Measurements from ENCODE around the gene SAMD10.
"Not testable (repeated sequence)": the region's sequence is repeated elsewhere in the genome, so short reads cannot be mapped to it uniquely, and the experiment has no call there.

Gene SAMD10

DNA sequence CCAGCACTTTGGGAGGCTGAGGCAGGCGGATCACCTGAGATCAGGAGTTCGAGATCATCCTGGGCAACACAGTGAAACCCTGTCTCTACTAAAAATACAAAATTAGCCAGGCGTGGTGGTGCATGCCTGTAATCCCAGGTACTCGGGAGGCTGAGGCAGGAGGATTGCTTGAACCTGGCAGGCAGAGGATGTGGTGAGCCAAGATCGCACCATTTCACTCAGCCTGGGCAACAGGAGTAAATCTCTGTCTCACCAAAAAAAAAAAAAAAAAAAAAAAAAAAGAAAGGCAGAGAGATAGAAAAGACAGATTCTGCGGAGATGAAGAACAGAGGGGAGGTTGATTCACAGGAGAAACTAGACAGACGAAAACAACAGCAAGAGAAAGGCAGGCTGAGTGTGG lies 2.9 kb downstream of the SAMD10 start:
- DNase-seq; H3K23ac ChIP-seq (ENCODE audit: low read length); H3K36me3 ChIP-seq (ENCODE audit: control insufficient read depth, insufficient read depth, low read length); H2BK15ac ChIP-seq (replicated peaks; ENCODE audit: low read depth); H3K9ac ChIP-seq (ENCODE audit: low read length); H3K18ac ChIP-seq (ENCODE audit: low read length); H4K5ac ChIP-seq (ENCODE audit: low read length); H3K4me2 ChIP-seq (ENCODE audit: low read length); H3K27me3 ChIP-seq (ENCODE audit: insufficient read depth, low read length, poor library complexity); H2AK5ac ChIP-seq (ENCODE audit: low read length); H3K4ac ChIP-seq (ENCODE audit: low read depth, low read length); H3K4me1 ChIP-seq (ENCODE audit: control insufficient read depth, low read depth, low read length); H2BK5ac ChIP-seq (ENCODE audit: low read length); H3K56ac ChIP-seq (ENCODE audit: low read length); H3K79me1 ChIP-seq (ENCODE audit: low read length); H2BK120ac ChIP-seq (ENCODE audit: low read depth, low read length); H3K27ac ChIP-seq (ENCODE audit: low read depth, low read length); H4K8ac ChIP-seq (ENCODE audit: low read depth, low read length); H3K4me3 ChIP-seq (ENCODE audit: low read length); H3K79me2 ChIP-seq (ENCODE audit: control insufficient read depth, insufficient read depth, low read length): not testable (repeated sequence)
- no CpG with 5 or more reads among the region's 7 CpGs for WGBS (ENCODE audit: extremely low coverage, insufficient coverage, low lambda C conversion rate)

DNA sequence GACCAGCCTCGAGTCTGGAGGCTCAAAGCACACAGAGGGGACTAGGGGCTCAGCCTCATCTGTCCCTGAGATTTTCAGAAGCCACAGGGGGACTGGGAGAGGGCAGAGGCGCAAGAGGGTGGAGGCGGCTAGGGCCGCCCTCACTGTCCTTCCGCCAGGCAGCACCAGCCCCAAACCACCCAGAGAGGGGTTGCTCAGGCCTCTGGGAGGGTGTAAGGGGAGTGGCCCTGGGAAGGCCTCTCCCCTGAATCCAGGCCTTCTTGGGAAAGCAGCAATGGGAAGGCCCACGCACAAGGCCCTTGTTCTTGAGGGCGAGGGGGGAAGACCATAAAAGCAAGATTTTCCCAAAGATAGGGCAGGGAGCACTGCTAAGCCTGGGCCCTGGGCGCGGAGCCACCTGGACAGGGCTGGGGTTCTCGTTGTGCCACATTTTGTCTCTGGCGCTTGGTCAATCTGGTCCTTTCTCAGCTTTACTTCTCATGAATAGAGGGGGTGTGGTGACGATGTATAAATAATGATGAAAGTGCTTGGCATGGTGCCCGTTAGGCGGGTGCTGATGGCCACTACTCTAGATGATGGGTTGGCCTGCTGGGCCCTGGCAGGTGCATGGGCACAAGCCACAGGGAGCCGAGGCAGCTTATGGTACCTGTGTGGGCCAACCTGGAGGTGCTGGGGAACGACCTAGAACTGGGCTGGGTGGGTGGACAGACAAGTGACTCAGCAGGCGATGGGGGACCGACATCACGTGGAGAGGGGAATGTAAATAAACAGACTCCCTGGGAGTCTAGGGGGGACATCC lies 4.8 kb downstream of the SAMD10 start:
- H3K27me3 ChIP-seq (ENCODE audit: insufficient read depth, low read length, poor library complexity) = no peaks in the 10 kb centered on the region
- WGBS (ENCODE audit: extremely low coverage, insufficient coverage, low lambda C conversion rate) = no CpG with 5 or more reads among the region's 19 CpGs

DNA sequence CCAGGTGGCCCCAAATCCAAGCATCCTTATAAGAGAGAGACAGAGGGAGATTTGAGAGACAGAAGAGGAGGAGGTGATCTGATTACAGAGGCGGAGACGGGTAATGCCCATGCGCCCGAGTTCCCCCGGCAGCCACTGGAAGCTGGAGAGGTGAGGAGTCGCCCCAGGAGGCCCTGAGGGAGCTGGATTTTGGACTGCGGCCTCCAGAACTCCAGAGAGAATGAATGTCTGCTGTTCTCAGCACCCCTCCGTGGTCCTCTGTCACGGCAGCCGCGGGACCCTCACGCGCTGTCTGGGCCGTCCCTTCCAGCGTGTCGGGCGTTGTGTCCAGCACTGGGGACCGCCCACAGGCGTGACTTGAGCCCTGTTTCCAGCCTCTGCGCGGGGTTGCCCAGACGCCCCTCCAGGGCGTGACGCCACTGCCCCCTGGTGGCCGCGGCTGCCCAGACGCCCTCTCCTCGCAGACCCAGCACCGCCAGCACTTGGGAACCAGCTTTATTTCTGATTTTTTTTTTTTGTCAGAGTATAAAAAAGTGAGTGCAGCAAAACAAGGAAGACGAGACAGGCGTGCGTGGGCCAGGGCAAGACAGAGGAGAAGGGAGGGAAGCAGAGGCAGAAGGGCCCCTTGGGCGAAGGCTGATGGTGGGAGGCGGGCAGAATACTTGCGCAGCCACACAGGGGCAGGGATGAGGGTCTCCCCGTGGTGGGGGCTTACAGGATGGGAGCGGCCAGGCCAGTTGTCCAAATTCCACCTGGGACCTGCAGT lies 5.6 kb downstream of the SAMD10 start:
- Histone ChIP-seq H3K4ac (ENCODE audit: low read depth, low read length) (no peak overlapping the region), H3K9ac (ENCODE audit: low read length) (peak overlapping the region; percentile 59), H3K79me2 (ENCODE audit: control insufficient read depth, insufficient read depth, low read length) (no peaks in the 10 kb centered on the region), H3K18ac (ENCODE audit: low read length) (no peak overlapping the region), H3K27me3 (ENCODE audit: insufficient read depth, low read length, poor library complexity) (no peaks in the 10 kb centered on the region), H4K5ac (ENCODE audit: low read length) (no peak overlapping the region), H3K56ac (ENCODE audit: low read length) (peak overlapping the region; percentile 79), H3K4me1 (ENCODE audit: control insufficient read depth, low read depth, low read length) (no peaks in the 10 kb centered on the region), H3K79me1 (ENCODE audit: low read length) (no peaks in the 10 kb centered on the region), H2BK15ac (replicated peaks; ENCODE audit: low read depth) (no peak overlapping the region), H3K27ac (ENCODE audit: low read depth, low read length) (no peak overlapping the region), H3K36me3 (ENCODE audit: control insufficient read depth, insufficient read depth, low read length) (no peaks in the 10 kb centered on the region), H4K8ac (ENCODE audit: low read depth, low read length) (no peak overlapping the region), H2BK5ac (ENCODE audit: low read length) (no peak overlapping the region), H3K4me2 (ENCODE audit: low read length) (peak overlapping the region; percentile 72), H3K4me3 (ENCODE audit: low read length) (peak overlapping the region; percentile 25), H2BK120ac (ENCODE audit: low read depth, low read length) (no peak overlapping the region), H3K23ac (ENCODE audit: low read length) (no peak overlapping the region), H2AK5ac (ENCODE audit: low read length) (no peak overlapping the region)
- DNase-seq = peak; percentile 84
- WGBS (ENCODE audit: extremely low coverage, insufficient coverage, low lambda C conversion rate) = no CpG with 5 or more reads among the region's 37 CpGs

More for the DNA sequence above, 4.8 kb downstream of the SAMD10 start:
- Histone ChIP-seq H3K56ac (ENCODE audit: low read length) (no peak overlapping the region), H3K9ac (ENCODE audit: low read length) (no peak overlapping the region), H4K5ac (ENCODE audit: low read length) (no peak overlapping the region), H3K36me3 (ENCODE audit: control insufficient read depth, insufficient read depth, low read length) (no peaks in the 10 kb centered on the region), H3K79me2 (ENCODE audit: control insufficient read depth, insufficient read depth, low read length) (no peaks in the 10 kb centered on the region), H2AK5ac (ENCODE audit: low read length) (no peak overlapping the region), H3K4me3 (ENCODE audit: low read length) (no peak overlapping the region), H3K18ac (ENCODE audit: low read length) (no peak overlapping the region), H3K23ac (ENCODE audit: low read length) (no peak overlapping the region), H2BK5ac (ENCODE audit: low read length) (no peak overlapping the region), H3K4ac (ENCODE audit: low read depth, low read length) (no peak overlapping the region), H4K8ac (ENCODE audit: low read depth, low read length) (no peak overlapping the region), H3K4me1 (ENCODE audit: control insufficient read depth, low read depth, low read length) (no peaks in the 10 kb centered on the region), H3K27ac (ENCODE audit: low read depth, low read length) (no peak overlapping the region), H2BK15ac (replicated peaks; ENCODE audit: low read depth) (no peak overlapping the region), H2BK120ac (ENCODE audit: low read depth, low read length) (no peak overlapping the region), H3K4me2 (ENCODE audit: low read length) (no peak overlapping the region), H3K79me1 (ENCODE audit: low read length) (no peaks in the 10 kb centered on the region)
- DNase-seq = no peak

DNA sequence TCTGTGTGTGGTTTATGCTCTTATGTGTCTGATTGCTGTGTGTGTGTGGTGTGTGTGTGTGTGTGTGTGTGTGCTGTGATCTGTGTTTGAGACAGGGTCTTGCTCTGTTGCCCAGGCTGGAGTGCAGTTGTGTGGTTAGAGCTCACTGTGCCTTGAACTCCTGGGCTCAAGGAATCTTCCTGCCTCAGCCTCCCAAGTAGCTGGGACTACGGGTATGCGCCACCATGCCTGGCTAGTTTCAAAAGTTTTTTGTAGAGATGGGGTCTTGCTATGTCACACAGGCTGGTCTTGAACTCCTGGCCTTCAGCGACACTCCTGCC lies 6.3 kb downstream of the SAMD10 start:
- Histone ChIP-seq H3K4ac (ENCODE audit: low read depth, low read length) (no peak overlapping the region), H2BK120ac (ENCODE audit: low read depth, low read length) (no peak overlapping the region), H3K4me2 (ENCODE audit: low read length) (no peak overlapping the region), H2BK5ac (ENCODE audit: low read length) (no peak overlapping the region), H3K4me3 (ENCODE audit: low read length) (no peak overlapping the region), H3K4me1 (ENCODE audit: control insufficient read depth, low read depth, low read length) (no peaks in the 10 kb centered on the region), H2AK5ac (ENCODE audit: low read length) (no peak overlapping the region), H3K27me3 (ENCODE audit: insufficient read depth, low read length, poor library complexity) (no peaks in the 10 kb centered on the region), H3K23ac (ENCODE audit: low read length) (no peak overlapping the region), H4K5ac (ENCODE audit: low read length) (no peak overlapping the region), H3K27ac (ENCODE audit: low read depth, low read length) (no peak overlapping the region), H3K79me1 (ENCODE audit: low read length) (no peaks in the 10 kb centered on the region), H3K79me2 (ENCODE audit: control insufficient read depth, insufficient read depth, low read length) (no peaks in the 10 kb centered on the region), H3K9ac (ENCODE audit: low read length) (no peak overlapping the region), H3K36me3 (ENCODE audit: control insufficient read depth, insufficient read depth, low read length) (peaks cover under 1% of the 10 kb centered on the region), H3K18ac (ENCODE audit: low read length) (no peak overlapping the region), H2BK15ac (replicated peaks; ENCODE audit: low read depth) (no peak overlapping the region), H4K8ac (ENCODE audit: low read depth, low read length) (no peak overlapping the region), H3K56ac (ENCODE audit: low read length) (no peak overlapping the region)
- no CpG with 5 or more reads among the region's 3 CpGs for WGBS (ENCODE audit: extremely low coverage, insufficient coverage, low lambda C conversion rate)
- DNase-seq = no peak

DNA sequence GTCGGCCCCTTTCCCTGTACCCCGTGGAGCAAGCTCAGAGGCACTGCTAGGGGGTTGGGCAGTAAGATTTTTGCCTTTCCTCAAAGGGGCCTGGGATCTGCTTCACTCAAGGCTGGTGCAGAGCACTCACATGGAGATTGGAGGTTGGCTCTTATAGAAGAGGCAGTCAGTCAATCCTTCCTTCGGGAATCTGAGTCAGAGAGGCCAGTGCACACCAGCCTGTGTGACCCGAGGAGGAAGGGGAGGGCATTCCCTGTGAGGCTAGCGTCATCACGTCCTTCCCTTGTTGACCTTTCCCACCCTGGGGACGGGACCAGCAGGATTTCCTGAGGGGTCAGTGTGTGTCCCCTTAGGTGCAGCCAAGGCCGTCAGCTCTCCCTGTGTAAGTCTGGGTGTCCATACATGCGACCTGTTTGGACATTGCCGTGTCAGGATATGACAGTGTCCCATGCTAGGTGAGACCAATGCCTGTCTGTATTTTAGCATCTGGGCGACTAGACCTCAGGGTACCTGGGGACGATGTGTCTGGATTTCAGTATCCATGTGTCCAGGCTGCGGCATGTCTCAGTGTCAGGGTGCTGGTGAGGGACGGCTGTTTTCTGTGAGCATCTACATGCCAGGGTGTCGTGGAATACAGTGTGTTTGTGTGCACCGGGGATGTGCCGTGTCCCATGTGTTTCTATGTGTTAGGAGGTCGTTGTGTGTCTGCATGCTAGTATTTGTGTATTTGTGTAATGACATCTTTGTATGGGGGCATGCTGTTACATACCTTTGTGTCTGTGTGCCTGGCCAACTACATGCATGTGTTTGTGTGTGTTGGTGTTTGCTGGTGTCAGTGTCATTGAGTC lies 6.9 kb downstream of the SAMD10 start:
- no peaks in the 10 kb centered on the region for H3K79me1 ChIP-seq (ENCODE audit: low read length)
- H3K79me2 ChIP-seq (ENCODE audit: control insufficient read depth, insufficient read depth, low read length) = no peaks in the 10 kb centered on the region
- H2BK5ac ChIP-seq (ENCODE audit: low read length) = no peak overlapping the region
- H3K18ac ChIP-seq (ENCODE audit: low read length) = no peak overlapping the region
- no peaks in the 10 kb centered on the region for H3K4me1 ChIP-seq (ENCODE audit: control insufficient read depth, low read depth, low read length)
- no peak overlapping the region for H4K5ac ChIP-seq (ENCODE audit: low read length)
- H3K36me3 ChIP-seq (ENCODE audit: control insufficient read depth, insufficient read depth, low read length) = peaks cover 2% of the 10 kb centered on the region
- WGBS (ENCODE audit: extremely low coverage, insufficient coverage, low lambda C conversion rate) = no CpG with 5 or more reads among the region's 18 CpGs
- H3K56ac ChIP-seq (ENCODE audit: low read length) = no peak overlapping the region
- H2BK120ac ChIP-seq (ENCODE audit: low read depth, low read length) = no peak overlapping the region
- H3K4me2 ChIP-seq (ENCODE audit: low read length) = no peak overlapping the region
- no peak overlapping the region for H4K8ac ChIP-seq (ENCODE audit: low read depth, low read length)
- H3K27ac ChIP-seq (ENCODE audit: low read depth, low read length) = no peak overlapping the region
- H3K23ac ChIP-seq (ENCODE audit: low read length) = no peak overlapping the region
- no peak overlapping the region for H3K9ac ChIP-seq (ENCODE audit: low read length)
- H3K4me3 ChIP-seq (ENCODE audit: low read length) = no peak overlapping the region
- DNase-seq = no peak
- H3K27me3 ChIP-seq (ENCODE audit: insufficient read depth, low read length, poor library complexity) = no peaks in the 10 kb centered on the region
- no peak overlapping the region for H2AK5ac ChIP-seq (ENCODE audit: low read length)
- no peak overlapping the region for H3K4ac ChIP-seq (ENCODE audit: low read depth, low read length)
- H2BK15ac ChIP-seq (replicated peaks; ENCODE audit: low read depth) = no peak overlapping the region

Measured in mesendoderm (in vitro differentiated cells).